GM13976 (cell line): ENCODE results near the gene NAGPA.
"Not testable (repeated sequence)": the region's sequence is repeated elsewhere in the genome, so short reads cannot be mapped to it uniquely, and the experiment has no call there.

Experiments used
- DNase-seq: peaks from one replicate; pipeline ENCODE4 v3.0.0; 2012; ENCODE audit warnings: low spot score
- in situ Hi-C: fragments of 300-500 bp; cut with MboI; formaldehyde crosslinking; loops from one replicate; pipeline ENCODE4 v1.12.0; 2022; ENCODE audit warnings: low sequenced_read_pairs, mixed read lengths, inconsistent platforms; ENCODE audit not compliant: unreplicated experiment
- TF ChIP-seq, protein P1 (sequence below): IDR thresholded peaks from 2 replicates; pipeline ENCODE4 v1.5.1; 2012; ENCODE audit warnings: borderline replicate concordance, mild to moderate bottlenecking; ENCODE audit not compliant: insufficient read depth; ENCODE audit errors: extremely low read depth, missing control alignments, control extremely low read depth

NAGPA gene, protein sequence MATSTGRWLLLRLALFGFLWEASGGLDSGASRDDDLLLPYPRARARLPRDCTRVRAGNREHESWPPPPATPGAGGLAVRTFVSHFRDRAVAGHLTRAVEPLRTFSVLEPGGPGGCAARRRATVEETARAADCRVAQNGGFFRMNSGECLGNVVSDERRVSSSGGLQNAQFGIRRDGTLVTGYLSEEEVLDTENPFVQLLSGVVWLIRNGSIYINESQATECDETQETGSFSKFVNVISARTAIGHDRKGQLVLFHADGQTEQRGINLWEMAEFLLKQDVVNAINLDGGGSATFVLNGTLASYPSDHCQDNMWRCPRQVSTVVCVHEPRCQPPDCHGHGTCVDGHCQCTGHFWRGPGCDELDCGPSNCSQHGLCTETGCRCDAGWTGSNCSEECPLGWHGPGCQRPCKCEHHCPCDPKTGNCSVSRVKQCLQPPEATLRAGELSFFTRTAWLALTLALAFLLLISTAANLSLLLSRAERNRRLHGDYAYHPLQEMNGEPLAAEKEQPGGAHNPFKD

DNA sequence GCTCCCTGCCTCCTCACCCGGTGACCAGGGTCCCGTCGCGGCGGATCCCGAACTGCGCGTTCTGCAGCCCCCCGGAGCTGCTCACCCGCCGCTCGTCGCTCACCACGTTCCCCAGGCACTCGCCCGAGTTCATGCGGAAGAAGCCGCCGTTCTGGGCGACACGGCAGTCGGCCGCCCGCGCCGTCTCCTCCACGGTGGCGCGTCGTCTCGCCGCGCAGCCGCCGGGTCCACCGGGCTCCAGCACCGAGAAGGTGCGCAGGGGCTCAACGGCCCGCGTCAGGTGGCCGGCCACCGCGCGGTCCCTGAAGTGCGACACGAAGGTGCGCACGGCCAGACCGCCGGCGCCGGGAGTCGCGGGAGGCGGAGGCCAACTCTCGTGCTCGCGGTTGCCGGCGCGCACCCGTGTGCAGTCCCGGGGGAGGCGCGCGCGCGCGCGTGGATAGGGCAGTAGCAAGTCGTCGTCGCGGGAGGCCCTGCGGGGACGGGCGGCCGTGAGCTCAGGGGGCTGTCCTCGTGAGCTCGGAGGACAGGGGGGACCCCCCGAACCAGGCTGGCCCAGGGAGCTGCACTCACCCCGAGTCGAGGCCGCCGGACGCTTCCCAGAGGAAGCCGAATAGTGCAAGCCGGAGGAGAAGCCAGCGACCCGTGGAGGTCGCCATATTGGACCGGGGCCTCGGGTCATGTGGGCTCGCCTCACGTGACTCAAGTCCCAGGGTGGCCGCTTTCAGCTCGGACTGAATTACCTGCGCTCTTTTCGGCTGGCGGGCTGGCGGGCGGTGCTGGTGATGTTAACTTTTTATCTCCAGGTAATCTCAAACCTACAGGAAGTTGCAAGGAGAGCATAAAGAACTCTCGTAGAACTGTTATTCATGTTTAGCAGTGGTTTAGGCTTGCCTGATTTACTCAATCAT lies at the start of gene NAGPA:
Gene NAGPA, minus strand, starts transcription at position 680 of the 911 bp plus-strand sequence. Its CDS starts 21 bp downstream, at position 659.
- in situ Hi-C loops, result no loop called here
- DNase-seq, result peak; percentile 93
- TF ChIP-seq, protein P1, sequence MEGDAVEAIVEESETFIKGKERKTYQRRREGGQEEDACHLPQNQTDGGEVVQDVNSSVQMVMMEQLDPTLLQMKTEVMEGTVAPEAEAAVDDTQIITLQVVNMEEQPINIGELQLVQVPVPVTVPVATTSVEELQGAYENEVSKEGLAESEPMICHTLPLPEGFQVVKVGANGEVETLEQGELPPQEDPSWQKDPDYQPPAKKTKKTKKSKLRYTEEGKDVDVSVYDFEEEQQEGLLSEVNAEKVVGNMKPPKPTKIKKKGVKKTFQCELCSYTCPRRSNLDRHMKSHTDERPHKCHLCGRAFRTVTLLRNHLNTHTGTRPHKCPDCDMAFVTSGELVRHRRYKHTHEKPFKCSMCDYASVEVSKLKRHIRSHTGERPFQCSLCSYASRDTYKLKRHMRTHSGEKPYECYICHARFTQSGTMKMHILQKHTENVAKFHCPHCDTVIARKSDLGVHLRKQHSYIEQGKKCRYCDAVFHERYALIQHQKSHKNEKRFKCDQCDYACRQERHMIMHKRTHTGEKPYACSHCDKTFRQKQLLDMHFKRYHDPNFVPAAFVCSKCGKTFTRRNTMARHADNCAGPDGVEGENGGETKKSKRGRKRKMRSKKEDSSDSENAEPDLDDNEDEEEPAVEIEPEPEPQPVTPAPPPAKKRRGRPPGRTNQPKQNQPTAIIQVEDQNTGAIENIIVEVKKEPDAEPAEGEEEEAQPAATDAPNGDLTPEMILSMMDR, result no peak

DNA sequence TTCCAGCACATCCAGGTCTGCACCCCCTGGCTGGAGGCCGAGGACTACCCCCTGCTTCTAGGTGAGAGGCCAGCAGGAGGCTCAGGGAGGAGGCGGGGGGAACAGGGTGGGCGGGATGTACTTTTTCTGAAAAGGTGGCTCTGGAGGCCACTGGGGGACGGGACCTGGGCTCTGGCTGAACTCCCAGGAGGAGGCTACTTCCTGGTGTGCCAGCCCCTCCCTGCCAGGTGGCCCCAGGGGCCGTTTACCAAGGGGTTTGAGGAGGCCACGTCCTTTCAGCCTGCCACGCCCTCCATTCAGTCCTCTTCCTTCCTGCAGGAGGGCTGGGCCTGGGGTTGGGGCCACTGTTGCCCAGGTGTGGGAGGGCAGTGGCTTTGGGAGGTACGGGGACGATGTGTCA lies 47.3 kb upstream of the NAGPA start:
- DNase-seq, in situ Hi-C loops: not testable (repeated sequence)

DNA sequence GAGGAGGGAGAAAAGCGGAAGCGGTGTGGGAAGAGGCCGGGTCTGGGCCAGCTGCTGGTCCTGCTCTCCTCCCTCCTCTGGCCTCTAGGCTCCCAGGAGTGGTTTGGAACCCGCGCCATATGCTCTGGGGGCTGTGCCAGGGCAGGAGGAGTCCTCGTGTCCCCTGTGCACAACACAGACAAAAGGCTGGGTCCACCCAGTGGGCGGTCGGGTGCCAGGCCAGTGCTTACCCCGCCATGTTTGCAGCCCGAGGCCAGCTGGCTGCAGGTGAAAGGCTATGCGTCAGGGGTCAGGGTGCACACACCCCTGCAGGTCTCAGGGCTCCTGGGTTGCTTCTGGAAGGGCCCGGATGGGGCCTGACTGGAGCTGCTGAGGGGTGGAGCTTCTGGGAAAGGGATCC lies 46.7 kb upstream of the NAGPA start:
- in situ Hi-C loops, DNase-seq: not testable (repeated sequence)

DNA sequence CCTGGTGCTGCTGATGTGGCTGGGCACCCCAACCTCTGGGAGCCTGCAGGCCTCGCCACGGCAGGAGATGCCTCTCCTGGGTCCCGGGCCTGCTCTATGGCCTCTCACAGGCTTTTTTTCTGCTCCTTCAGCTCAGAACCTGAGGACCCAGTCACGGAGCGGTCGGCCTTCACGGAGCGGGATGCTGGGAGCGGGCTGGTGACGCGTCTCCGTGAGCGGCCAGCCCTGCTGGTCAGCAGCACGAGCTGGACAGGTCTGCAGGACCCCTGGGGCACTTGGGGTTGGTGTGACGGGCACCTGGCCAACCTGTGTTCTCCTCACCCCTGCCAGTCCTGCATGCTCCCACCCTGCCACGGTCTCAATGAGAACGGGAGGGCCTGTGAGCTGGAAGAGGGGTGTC lies 44.9 kb upstream of the NAGPA start:
- no peak for DNase-seq
- in situ Hi-C loops, result no loop called here
- TF ChIP-seq, protein P1, result no peak

DNA sequence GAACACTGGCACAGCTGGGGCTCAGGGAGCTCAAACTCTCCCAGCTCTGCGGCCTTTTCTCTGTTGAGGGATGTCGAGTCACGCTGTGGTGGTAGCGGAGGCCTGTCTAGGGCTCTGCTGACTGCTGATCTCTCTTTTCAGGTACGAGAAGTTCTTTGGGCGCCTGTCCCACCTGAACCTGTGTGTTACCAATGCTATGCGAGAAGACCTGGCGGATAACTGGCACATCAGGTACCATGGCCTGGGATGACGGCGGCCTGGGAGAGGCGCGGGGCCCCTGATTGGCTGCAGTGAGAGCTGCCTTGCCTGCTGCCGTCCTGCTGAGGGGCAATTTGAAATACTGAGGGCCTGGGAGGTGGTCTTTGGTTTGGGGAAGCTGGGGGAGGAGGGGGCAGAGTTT lies 43.6 kb upstream of the NAGPA start:
- peak; percentile 2 for DNase-seq
- in situ Hi-C loops, result no loop called here
- TF ChIP-seq, protein P1, result no peak

DNA sequence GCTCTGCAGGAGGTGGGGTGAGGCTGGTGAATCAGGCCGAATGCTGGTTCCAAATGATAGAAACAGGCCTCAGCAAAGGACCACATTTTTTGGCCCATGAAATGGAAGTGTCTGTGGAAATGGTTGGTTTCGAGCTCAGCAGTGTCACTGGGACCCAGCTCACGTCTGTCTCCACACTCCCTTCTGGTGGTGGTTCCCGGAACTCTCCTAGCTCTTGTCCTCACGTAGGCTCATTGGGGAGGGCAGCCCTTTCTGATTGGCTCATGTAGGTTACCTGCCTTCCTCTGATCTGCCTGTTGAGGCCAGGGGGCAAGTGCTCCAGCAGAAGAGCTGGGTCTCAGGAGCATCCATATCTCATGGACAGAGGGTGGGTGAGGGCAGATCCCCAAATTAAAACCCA lies 41.9 kb upstream of the NAGPA start:
- TF ChIP-seq, protein P1, result no peak
- peak; percentile 1 for DNase-seq
- in situ Hi-C loops, result no loop called here

DNA sequence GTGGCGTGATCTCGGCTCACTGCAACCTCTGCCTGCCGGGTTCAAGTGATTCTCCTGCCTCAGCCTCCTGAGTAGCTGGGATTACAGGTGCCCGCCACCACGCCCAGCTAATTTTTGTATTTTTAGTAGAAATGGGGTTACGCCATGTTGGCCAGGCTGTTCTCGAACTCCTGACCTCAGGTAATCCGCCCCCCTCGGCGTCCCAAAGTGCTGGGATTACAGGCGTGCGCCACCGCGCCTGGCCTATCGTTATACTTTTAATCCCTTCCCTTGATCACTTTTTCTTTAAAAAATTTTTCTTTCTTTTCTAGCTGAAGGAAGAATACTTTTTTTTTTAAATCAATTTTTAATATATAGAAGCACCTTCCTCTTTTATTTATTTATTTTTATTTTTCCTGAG lies 40.0 kb upstream of the NAGPA start:
- DNase-seq, in situ Hi-C loops: not testable (repeated sequence)

DNA sequence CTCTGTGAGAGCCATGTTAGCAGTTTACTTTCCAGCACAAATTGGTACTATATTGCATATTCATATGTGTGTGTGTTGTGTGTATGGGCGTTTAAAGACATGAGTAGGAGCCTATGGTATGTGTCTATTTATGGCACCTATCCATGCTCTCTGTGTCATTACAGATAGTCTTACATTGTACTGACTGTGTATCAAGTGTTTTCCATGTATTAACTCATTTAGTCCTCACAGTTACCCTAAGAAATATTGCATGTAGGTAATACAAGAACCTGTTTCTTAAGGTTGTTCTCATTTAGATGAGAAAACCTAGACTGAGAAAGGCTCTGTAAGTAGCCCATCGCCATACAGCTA lies 39.5 kb upstream of the NAGPA start:
- TF ChIP-seq, protein P1, result no peak
- DNase-seq, result peak; percentile 6
- in situ Hi-C loops, result no loop called here
